ENCODE results near the gene SLC17A1.
"Not testable (repeated sequence)": the region's sequence is repeated elsewhere in the genome, so short reads cannot be mapped to it uniquely, and the experiment has no call there.

SLC17A1 gene

GRCh38 chr6:25756382-25757363 is 75.2 kb downstream of the SLC17A1 start:
- no peak for DNase-seq (ENCODE audit: low spot score)

DNA sequence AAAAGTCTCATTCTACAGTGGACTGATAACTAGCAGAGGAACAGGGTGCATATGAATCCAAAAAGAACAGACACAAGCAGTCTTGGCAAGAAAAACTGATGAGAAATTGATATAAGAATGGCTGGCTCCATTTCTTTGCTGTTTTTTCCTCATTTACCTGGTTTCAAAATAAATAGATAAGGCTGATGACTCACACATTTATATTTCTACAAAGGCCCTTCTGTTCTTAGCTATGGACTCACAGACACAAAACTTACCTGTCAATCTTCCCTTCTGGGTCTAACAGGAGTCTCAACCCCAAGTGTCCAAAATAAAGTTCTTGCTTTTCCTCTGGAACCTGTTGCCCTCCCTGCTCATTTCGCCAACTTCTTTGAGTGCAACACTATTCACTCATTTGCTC is 76.4 kb downstream of the SLC17A1 start:
- no peak for DNase-seq (ENCODE audit: low spot score)

DNA sequence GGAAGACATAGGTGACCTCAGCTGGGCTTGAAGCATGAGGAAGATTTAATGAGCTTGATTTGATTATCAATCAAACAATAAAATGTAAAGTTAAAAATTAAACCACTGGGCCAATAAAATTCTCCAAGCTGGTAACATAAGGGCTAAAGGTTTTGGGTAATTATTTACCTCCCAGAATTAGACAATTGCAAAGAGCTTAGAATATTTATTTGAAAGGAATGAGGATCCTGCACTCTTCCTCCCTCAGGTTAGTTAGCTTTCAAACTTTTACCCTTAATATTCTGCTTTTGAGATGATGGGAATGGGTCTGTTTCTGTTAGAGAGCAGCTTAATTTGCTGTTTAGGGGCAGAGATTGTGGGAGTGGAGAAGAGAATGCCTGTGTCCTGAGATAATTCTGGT is 77.3 kb downstream of the SLC17A1 start, which contains the start of gene SLC17A4:
SLC17A4 (plus strand) TSS at position 208 of the 400 bp plus-strand sequence. CDS start 7,221 bp downstream, outside the sequence.
- DNase-seq (ENCODE audit: low spot score) = no peak

DNA sequence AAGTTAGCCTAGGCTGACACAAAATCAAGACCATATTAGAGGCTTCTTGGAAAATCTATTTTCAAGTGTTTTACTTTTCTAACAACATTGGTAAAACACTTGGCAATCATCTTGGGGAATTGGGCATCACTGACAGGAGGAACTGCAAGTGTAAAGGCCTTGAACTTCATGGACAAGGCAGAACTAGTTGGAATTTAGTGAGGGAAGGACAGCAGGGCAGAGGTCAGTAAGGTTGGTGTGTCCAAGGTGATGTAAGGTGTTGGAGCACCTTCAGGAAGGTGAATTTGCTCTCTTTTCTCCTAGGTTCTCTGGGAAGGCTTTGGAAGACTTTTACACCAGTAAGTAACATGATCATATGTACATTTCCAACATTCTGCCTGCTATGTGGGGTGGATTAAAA is 78.8 kb downstream of the SLC17A1 start:
- no peak for DNase-seq (ENCODE audit: low spot score)

GRCh38 chr6:25750906-25751305 is 80.9 kb downstream of the SLC17A1 start:
- no peak for DNase-seq (ENCODE audit: low spot score)

DNA sequence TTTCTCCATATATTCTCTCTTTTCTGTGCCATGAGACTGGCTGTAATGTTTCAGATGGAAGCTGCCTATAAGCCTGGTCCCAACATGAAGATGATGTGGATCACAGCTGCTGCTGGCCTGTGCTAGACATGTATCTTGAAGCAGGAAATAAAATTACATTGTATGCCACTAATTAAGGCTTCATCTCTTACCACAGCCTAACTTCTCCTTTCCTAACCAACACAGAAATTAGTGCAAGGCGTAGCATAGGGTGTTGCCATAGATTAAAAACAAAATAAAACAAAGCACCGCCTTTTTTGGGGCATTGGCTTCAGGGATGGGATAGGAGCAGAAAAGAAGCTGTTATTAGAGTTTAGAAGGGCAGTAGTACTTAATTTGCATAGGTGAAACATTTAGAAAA is 82.0 kb downstream of the SLC17A1 start:
- no peak for DNase-seq (ENCODE audit: low spot score)

DNA sequence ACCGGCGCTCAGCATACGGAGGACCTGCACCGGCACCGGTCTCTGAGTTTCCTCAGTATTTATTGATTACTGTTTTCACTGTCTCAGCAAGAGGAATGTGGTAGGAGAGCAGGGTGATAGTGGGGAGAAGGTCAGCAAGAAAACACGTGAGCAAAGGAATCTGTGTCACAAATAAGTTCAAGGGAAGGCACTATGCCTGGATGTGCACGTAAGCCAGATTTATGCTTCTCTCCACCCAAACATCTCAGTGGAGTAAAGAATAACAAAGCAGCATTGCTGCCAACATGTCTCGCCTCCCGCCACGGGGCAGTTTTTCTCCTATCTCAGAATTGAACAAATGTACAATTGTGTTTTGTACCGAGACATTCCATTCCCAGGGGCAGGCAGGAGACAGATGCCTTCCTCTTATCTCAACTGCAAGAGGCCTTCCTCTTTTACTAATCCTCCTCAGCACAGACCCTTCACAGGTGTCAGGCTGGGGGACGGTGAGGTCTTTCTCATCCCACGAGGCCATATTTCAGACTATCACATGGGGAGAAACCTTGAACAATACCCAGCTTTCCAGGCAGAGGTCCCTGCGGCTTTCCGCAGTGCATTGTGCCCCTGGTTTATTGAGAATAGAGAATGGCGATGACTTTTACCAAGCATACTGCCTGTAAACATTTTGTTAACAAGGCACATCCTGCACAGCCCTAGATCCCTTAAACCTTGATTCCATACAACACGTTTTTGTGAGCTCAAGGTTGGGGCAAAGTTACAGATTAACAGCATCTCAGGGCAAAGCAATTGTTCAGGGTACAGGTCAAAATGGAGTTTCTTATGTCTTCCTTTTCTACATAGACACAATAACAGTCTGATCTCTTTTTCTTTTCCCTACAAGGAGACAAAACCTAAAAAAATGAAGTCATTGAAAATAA is 83.0 kb downstream of the SLC17A1 start:
- not testable (repeated sequence) for DNase-seq (ENCODE audit: low spot score)

- no peak for DNase-seq (ENCODE audit: low spot score)
Measured at GRCh38 chr6:25748049-25748448, 83.8 kb downstream of the SLC17A1 start.

GRCh38 chr6:25747477-25747876 is 84.4 kb downstream of the SLC17A1 start:
- DNase-seq (ENCODE audit: low spot score) = no peak

DNA sequence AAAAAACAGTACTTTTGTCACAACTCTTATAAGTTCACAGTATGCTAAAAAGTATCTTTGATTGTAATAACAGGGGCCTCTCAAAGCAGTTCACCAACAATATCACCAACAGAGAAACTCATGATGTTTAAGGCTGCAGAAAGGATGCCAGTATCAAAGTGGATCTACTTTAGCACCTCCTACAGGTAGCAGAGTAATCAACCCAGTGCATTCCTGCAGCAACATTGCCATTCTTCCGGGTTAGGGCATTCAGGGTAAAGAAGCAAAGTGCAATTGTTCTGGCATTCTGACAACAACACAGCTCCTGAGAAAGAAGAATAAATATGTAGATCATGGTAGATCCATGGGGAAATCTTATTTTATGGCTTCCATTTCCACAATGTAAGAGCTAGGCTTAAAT is 84.9 kb downstream of the SLC17A1 start:
- no peak for DNase-seq (ENCODE audit: low spot score)

GRCh38 chr6:25745836-25746235 is 86.0 kb downstream of the SLC17A1 start:
- DNase-seq (ENCODE audit: low spot score) = no peak

DNA sequence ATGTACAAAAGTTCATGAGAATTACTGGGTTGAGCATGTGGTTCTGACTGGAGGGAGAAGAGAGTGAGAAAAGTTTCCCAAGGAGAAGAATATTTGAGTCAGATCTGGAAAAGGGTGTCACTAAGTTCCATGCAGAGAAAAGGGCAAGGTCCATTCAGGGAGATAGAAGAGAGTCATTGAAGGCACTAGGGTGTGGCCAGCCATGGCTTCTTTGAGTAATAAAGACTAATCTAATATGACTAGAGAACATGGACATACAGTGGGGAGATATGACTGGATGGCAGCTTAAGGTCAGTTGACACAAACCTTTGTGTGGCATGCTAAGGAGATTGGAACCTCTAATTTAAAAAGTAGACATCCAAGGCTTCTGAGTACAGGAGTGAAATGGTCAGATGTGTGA is 88.0 kb downstream of the SLC17A1 start:
- DNase-seq (ENCODE audit: low spot score) = no peak

DNA sequence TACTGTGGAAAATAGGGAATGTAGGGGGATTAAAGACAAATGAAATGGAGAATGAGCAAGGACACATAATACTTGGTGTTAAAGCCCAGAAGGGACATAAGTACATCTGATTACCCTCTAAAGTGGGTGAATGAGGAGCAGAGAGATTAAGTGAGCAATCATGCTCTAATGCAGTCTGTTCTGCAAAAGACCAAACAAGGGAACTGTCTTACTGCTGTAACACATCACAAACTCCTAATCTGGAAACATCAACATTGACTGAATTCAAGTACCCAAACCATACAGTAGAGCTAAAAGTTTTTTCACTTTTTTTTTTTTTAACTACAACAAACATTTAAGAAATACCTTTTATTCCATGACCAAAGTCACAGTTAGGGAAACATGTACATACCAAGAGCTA is 96.6 kb downstream of the SLC17A1 start:
- DNase-seq (ENCODE audit: low spot score) = no peak
